Uterus (tissue), 2 donors: Measurements from ENCODE around the gene SDCCAG8.

Experiments used
- CTCF ChIP-seq, 4 experiments: fragments of 200-600 bp in 2 of 4; fragments of 450-650 bp in 2 of 4; sonication (generic) in 2 of 4; IDR thresholded peaks; one replicate each; pipeline ENCODE4 v1.5.1; 2016 to 2019; ENCODE audit warnings: antibody characterized with exemption in 4 of 4, mild to moderate bottlenecking in 2 of 4, moderate library complexity in 1 of 4
- POLR2A ChIP-seq, 2 donors: fragments of 450-650 bp; IDR thresholded peaks; one replicate each; pipeline ENCODE4 v1.6.1; 2016; ENCODE audit warnings: antibody characterized with exemption in 2 of 2, mild to moderate bottlenecking in 1 of 2, moderate library complexity in 1 of 2

GRCh38 chr1:243246916-243247315 is 8.9 kb upstream of the SDCCAG8 start:
- TF ChIP-seq CTCF (IDR thresholded peaks at IDR 0.05), result no peak
- TF ChIP-seq POLR2A (IDR thresholded peaks at IDR 0.05), result no peak
